HG02759 (cell line): ENCODE results near the gene DRAM2.
"Not testable (repeated sequence)": the region's sequence is repeated elsewhere in the genome, so short reads cannot be mapped to it uniquely, and the experiment has no call there.

ENCODE experiments used
- ATAC-seq: cut with Tn5 transposase; IDR thresholded peaks from one replicate; pipeline ENCODE4 v1.9.1; 2021; ENCODE audit warnings: mild to moderate bottlenecking, moderate library complexity; ENCODE audit not compliant: unreplicated experiment

DRAM2 gene

GRCh38 chr1:111084999-111085398, 54.9 kb downstream of the DRAM2 start:
- no peak for ATAC-seq

DNA sequence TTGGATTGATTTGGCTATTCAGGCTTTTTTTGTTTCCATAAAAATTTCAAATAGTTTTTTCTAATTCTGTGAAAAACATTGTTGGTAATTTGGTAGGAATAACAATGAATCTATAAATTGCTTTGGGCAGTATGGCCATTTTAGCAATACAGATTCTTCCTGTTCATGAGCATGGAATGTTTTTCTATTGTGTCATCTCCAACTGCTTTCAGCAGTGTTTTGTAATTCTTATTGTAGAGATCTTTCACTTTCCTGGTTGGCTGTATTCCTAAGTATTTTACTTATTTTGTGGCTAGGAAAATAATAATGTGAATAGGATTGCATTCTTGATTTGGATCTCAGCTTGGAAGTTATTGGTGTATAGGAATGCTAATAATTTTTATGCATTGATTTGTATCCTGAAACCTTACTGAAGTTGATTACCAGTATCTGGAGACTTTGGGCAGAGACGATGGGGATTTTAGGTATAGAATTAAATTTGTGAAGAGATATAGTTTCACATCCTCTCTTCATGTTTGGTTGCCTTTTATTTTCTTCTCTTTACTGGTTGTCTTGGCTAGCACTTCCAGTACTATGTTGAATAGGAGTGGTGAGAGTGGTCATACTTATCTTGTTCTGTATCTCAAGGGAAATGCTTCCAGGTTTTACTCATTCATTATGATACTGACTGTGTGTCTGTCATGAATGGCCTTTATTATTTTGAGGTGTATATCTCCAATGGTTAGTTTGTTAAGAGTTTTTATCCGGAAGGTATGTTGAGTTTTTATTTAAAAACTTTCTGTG, 57.3 kb downstream of the DRAM2 start:
- no peak for ATAC-seq

- not testable (repeated sequence) for ATAC-seq
Measured at GRCh38 chr1:111079329-111079728, 60.6 kb downstream of the DRAM2 start.

GRCh38 chr1:111077312-111077711, 62.6 kb downstream of the DRAM2 start:
- not testable (repeated sequence) for ATAC-seq
